ENCODE measurements around the gene LCLAT1. TPM values are rescaled to one million over a fixed set of nuclear protein-coding genes. Genes with fewer than 3 reads are reported as not detected.

Gene LCLAT1
- total RNA-seq, 1 donor from 2014 or later = 16.5 TPM

DNA sequence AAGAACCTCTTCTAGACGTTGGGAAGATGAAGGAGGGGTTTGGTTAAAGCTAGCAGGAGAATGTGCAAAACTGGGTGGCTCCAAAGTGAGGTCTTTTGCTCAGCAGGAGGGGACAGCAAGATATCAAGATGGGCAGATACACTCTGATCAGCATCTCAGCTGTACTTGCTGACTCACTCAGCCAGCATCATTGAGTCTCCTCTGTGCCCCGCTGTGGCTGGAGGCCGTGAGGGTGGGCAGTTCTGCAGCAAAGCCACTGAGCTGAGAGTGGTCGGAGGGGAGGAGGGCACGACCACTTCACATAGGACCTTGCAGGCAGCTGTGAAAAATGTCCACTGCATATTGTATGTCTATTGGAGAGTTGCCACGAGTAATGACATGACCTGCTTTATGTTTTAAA, 208.2 kb downstream of the LCLAT1 start:
- intact Hi-C loops (cut with DNase I) = no loop called here
- no peak overlapping the region for H3K27ac ChIP-seq
- H3K4me3 ChIP-seq = no peak overlapping the region
- H3K36me3 ChIP-seq = no peaks in the 10 kb centered on the region
- DNase-seq (no peak), ATAC-seq (no peak)
- TF ChIP-seq, protein P1, sequence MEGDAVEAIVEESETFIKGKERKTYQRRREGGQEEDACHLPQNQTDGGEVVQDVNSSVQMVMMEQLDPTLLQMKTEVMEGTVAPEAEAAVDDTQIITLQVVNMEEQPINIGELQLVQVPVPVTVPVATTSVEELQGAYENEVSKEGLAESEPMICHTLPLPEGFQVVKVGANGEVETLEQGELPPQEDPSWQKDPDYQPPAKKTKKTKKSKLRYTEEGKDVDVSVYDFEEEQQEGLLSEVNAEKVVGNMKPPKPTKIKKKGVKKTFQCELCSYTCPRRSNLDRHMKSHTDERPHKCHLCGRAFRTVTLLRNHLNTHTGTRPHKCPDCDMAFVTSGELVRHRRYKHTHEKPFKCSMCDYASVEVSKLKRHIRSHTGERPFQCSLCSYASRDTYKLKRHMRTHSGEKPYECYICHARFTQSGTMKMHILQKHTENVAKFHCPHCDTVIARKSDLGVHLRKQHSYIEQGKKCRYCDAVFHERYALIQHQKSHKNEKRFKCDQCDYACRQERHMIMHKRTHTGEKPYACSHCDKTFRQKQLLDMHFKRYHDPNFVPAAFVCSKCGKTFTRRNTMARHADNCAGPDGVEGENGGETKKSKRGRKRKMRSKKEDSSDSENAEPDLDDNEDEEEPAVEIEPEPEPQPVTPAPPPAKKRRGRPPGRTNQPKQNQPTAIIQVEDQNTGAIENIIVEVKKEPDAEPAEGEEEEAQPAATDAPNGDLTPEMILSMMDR (IDR thresholded peaks at IDR 0.05) = no peak
- H3K4me1 ChIP-seq = no peaks in the 10 kb centered on the region
- H3K9me3 ChIP-seq = no peaks in the 10 kb centered on the region
- no peaks in the 10 kb centered on the region for H3K27me3 ChIP-seq

DNA sequence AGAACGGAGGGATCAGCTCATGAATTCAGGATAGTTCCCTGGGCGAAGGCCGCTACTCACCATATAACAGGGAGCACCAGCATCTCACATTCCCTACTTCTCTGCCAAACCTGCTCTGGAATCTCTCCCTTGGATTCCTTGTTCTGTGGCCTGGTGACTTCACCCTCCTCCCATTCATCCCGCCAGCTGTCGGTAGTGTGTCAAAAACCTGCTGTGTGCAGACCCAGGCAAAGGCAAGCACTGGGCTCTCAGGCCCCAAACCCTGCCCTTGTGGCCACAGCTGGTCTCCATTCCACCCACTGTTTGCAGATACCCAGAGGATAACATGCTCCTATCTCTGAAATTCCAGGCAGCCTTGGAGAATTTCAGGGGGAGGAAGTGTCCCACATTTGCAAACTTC, 208.6 kb downstream of the LCLAT1 start:
- no peaks in the 10 kb centered on the region for H3K9me3 ChIP-seq
- no peak overlapping the region for H3K27ac ChIP-seq
- TF ChIP-seq, protein P1 (IDR thresholded peaks at IDR 0.05) = no peak
- H3K4me3 ChIP-seq = no peak overlapping the region
- no peaks in the 10 kb centered on the region for H3K36me3 ChIP-seq
- DNase-seq = no peak
- no peaks in the 10 kb centered on the region for H3K4me1 ChIP-seq
- intact Hi-C loops (cut with DNase I) = no loop called here
- no peak for ATAC-seq
- H3K27me3 ChIP-seq = no peaks in the 10 kb centered on the region

DNA sequence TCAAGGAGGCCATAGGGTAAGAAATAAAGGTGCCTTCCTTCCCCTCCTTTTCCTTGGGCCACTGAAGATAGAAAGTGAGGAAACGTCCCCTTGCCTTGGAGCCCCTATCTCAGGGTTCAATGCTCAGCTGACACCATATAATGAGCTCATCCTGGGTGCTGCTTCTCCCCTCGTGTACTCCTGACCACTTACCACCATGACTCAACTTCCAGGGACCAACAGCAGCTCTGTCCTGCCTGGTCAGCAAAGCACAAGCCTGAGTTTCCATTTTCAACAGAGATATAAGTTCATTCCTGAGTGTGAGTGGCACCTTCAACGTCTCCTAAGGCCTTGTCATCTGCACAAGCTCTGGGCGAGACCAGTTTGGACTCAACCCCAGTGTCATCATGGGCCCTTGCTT, 209.0 kb downstream of the LCLAT1 start:
- no peaks in the 10 kb centered on the region for H3K27me3 ChIP-seq

DNA sequence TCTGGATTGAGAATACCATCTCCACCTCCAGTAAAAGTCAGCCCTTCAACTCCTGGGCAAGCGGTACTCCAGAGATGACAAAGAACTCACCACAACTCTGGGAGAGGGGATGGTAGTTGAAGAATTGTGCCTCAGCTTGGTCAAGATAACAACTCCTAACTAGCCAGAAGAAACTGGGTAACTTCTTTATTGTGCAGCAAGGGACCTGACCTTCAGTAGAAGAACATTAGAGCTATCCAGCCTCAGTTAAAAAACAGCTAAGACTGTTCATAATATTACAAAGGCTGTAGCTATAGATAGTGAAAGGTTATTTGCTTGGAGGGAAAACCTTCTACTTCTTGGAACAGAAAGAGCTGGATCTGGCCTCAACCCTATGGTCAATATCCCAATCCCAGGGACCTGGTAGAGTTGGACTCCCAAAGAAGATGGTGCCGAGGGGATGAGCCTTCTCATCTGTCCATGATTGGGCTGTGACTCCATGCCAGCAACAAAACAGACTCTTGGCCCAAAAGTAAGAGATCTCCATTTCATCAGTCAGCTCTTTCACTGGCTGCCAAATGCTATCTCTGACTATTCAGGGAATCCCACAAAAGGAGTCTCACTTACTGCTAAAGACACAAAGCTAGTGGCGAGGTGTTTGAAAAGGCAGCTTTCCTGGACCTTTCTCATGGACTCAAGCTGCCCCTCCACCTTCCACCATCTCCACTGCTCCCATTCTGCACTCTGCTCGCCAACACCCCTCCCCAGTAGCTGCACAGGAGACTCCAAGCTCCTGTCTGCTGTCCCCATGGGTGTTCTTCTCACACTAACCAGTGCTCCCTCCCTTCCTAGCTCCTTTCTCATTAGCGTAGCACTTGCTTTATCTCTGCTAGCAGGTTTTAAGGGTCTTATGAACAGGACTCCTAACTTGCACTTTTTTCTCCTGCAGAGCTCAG, 214.4 kb downstream of the LCLAT1 start:
- DNase-seq = no peak
- H3K27me3 ChIP-seq = no peaks in the 10 kb centered on the region
- TF ChIP-seq, protein P1 (IDR thresholded peaks at IDR 0.05) = no peak
- H3K4me3 ChIP-seq = no peak overlapping the region
- ATAC-seq = no peak
- H3K27ac ChIP-seq = no peak overlapping the region
- H3K9me3 ChIP-seq = no peaks in the 10 kb centered on the region
- no peaks in the 10 kb centered on the region for H3K4me1 ChIP-seq
- H3K36me3 ChIP-seq = no peaks in the 10 kb centered on the region
- intact Hi-C loops (cut with DNase I) = no loop called here

More for the DNA sequence above, 209.0 kb downstream of the LCLAT1 start:
- Histone ChIP-seq H3K36me3 (no peaks in the 10 kb centered on the region), H3K4me3 (no peak overlapping the region), H3K4me1 (no peaks in the 10 kb centered on the region), H3K27ac (no peak overlapping the region), H3K9me3 (no peaks in the 10 kb centered on the region)
- intact Hi-C loops (cut with DNase I) = no loop called here
- TF ChIP-seq, protein P1 (IDR thresholded peaks at IDR 0.05) = no peak
- DNase-seq (no peak), ATAC-seq (no peak)

DNA sequence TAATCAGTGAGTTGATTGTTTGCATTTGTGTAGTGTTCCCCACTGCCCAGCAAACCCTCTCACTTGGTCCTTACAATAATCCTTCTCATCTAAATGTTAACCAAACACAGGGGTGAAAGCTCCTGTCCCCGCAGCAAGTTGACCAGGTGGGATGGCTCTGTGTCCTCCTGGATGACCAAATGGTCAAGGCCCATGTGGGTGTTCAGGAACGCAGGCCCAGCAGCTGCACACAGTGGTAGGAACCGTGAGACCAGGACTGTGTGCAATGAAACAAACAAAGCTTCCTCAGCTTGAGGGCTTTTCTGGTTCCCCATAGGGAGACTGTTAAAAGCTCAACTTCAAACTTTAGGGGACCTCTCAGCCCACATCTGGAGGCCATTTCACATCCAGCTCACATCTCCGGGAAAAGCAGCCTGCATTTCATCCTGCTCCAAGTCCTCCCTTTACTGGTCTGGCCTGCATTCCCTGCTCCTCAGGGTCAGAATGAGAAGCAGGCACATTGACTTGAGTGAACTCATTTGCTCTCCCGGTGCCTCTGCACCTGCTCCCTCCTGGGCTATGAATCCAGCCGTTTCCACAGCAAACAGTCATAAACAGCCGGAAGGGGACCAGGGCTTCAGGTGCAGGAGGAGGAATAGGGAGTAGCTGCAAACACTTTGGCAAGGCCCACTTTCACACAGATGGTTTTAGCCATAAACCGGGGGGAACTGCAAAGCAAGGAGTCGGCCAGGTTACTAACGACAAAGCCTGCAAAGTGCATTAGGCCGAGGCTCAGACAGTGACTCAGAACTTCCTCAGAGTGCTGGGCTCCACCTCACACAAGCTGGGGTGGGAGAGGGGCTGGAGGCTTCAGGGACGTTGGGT, 215.5 kb downstream of the LCLAT1 start:
- H3K27me3 ChIP-seq = no peaks in the 10 kb centered on the region
- no peaks in the 10 kb centered on the region for H3K9me3 ChIP-seq
- no peaks in the 10 kb centered on the region for H3K36me3 ChIP-seq
- no peak for ATAC-seq
- intact Hi-C loops (cut with DNase I) = no loop called here
- TF ChIP-seq, protein P1 (IDR thresholded peaks at IDR 0.05) = no peak
- no peak overlapping the region for H3K27ac ChIP-seq
- no peaks in the 10 kb centered on the region for H3K4me1 ChIP-seq
- no peak overlapping the region for H3K4me3 ChIP-seq
- no peak for DNase-seq

Measured in upper lobe of right lung (tissue), 1 donor.